Right forelimb (tissue), 1 donor: ENCODE data around the gene REX1BD.

Experiments used
- DNase-seq: peaks from one replicate; pipeline ENCODE4 v3.0.0-alpha.2; 2018

Gene REX1BD

DNA sequence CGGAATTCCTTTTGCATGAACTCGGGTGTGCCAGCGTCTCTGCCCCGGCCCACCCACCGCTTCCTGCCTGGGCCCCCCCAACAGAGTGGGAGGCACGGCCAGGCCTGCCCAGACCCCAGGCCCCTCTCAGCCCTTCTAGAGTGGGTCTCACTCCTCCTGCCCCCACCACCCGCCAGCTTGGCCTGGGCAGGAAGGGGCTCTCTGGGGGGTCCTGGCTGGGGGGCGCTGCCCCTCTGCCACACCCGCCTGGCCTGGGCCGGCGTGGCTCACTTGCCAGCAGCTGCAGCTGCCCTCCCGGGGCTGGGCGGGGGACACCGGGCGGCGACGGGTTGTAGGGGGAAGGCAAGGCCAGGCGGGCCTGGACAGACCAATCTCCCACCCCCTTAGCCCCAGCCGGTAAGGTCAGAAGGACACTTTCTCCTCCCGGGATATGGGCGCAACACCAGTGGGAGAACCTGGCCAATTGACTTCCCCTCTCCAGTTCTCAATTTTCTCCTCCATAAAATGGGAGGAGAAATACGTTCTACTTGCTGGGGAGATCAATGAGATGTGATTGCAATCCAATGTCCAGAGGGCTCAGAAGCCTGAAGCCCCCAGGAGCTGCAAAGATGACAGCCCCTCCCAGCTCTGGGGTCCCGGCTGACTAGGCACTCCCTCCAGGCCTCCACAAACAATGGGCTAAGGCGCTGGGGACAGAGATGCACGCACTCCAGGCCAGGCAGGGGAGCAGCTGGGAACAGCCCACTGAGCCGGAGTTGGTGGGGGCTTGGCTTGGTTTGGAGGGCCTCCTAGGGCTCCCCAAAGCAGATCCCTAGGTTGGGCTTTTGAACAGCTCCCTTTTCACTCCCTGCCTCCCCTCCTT, 15.6 kb downstream of the REX1BD start:
- DNase-seq, result no peak

DNA sequence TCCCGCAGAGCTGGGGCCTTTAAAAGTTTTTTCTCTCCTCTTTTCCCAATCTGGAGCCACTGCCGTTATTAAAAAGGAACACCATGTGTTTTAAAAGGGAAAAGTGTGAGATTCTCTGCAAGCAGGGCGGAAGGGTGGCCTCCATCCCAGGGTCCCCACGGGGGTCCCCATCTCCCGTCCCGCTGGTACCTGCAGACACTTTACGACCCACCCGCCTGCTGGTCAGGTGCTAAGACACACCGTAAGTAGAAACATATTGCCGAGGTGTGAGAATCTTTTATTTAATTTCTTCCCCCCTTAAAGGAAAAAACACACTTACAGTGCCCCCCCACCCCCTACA, 16.2 kb downstream of the REX1BD start:
- DNase-seq, result no peak

DNA sequence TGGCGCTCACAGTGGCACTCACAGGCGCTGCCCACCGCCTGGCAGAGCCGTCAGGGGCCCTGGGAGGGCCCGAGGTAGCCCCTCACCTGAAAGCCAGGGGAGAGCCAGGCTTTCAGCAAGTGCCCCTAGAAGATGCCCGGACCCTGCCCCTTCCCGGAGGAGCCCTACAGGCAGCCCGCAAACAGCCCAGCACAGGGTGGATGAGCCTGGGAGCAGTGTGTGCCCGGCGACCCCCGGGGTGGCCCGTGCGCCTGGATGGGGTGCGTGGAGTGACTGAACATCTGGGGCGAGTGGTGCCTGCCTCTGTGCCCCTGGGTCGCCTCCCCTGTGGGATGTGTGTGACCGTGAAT, 16.6 kb downstream of the REX1BD start:
- DNase-seq, result no peak

DNA sequence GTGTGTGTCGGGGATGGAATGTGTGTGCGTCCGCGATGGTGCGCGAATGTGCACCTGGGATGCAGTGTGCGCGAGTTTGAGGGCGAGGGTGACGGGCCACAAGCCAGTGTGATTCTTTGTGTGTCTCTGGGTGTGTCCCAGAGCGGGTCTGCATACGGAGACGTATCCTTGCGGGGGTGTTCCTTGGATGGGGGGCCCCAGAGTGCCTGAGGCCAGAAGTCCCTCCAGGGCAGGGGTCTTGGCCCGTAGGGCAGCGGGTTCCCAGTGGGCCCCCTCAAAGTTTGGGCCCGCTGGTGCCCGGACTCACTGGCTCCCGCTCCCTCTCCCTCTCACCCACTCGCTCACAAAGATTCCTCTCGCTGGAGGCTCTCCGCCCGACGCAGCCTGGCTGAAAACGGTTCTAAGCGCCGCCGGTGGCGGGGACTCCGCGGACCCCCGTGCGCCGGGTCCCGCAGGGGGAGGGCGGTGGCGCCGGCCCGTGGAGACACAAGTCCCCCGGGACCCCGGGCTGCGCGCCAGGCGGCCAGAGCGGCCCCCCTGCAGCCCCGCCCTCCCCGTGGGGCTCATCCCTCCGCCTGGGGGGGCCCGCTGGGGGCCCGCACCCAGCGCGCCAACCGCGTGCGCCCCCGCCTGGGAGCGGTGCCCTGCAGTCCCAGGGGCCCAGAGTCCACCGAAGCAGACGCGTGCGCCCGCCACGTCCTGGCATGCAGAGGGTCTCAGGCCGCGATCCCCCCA, 17.1 kb downstream of the REX1BD start:
- no peak for DNase-seq

DNA sequence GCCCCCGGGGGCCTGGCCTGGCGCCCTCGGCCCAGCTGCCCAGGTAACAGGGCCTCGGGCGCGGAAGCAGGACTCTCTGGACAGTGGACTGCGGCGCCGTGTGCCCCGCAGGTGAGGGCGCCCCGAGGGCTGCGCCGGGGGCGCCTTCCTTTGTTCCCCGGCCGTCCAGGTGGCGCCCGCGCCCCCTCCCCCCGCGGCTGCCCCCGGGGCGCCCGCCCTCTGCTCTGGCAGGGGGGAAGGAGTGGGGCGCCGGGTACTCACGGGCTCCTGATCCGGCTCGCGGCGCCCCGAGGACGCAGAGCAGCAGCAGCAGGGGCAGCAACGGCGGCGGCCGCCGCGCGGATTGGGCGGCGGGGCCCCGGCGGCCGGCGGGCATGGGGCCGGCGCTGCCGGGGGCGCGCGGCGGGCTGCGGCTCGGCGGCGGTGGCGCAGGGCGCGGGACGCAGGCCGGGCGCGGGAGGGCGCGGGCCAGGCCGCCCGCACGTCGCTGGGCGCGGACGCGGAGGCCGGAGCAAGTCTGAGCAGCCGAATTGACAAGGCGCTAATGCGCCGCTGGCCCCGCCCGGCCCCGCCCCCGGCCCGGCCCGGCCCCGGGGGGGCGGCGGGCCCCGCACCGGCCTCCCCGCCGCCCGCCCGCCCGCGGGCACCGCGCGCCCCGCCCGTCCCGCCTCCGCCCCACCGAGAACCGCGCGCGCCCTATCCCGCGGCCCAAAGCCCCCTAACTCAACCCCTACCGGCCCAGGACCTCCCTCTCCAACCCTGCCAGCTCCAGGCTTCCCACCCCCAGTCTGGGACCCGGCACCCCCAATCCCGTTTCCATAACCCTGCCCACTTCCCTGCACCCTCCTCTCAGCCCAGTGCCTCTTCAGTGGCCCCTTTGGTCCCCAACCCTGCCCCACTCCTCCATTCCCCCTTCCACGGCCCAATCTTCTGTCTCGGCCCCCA, 18.0 kb downstream of the REX1BD start, which contains the start of gene CRLF1:
TSS of gene CRLF1 (minus strand) at position 519 of the 945 bp plus-strand sequence. CDS start at position 376, 143 bp downstream.
- no peak for DNase-seq

DNA sequence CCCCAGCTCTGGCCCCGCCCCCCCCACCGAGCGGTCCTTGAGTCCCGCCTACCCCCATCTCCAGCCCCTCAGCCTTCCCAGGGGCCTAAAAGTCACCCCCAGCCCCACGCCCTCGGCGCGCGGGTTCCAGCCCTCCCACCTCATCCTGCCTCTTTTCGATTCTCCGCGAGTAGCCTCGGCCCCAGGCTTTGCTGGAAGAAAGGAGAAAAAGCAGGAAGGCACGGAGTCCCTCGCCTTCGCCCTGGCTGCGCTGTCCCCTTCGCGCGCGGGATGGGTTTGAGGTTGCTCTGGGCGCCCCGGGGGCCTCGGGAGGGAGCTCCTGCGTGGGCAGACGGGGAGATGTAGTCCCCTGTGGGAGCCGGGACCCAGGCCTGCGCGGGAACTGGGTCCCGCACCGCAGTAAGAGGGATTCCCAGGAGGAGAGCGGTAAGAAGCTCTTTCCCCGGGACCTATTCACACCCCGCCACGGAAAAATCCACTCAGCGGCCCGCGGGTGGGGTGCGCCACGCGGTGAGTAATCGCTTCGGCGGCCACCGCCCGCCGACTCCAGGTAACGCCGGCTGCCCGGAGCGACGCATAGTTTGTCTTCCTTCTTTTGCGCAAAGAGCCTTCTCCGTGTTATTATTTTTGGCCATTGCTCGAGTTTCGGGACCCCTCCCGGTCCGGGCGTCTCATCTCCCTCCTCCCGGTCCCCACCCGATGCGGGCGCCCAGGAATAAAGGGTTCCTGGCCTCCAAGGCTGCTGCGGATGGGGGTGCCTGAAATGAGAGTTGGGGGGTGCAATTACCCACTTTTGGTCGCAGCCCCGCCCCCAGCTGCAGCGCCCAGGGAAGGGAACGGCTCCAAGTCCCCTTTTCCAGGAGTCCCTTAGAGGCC, 18.9 kb downstream of the REX1BD start:
- no peak for DNase-seq

DNA sequence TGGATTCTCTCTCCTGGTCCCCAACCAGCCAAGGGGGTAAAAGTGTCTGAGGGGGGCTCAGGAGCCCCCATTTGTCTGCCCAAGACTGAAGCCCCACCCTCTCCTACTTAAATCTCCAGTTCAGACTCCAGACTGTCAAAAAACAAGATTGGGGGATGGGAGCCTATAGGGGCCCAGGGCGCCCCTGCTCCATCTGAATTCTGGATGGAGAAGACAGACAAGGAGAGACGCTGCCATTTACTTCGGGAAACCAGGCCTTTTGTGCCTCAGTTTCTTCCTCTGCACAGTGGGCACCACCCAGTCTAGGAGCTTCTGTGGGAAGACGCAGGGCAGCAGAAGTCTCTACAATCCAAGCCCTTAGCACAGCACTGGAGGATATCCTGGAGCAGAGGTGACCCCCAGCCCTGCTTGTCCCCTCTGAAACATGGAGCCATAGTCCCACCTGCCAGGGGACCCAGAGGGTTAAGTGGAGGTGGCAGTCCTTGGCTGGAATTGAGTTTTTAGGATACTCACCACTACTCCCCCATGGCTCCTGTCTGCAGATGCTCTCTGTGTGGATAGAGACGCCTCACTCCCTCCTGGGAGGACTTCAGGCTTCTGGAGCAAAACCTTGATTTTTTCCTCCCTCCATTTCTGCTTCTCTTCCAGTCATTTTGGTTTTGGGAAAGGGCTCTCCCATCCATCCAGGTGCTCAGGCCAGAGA, 19.7 kb downstream of the REX1BD start:
- DNase-seq, result no peak

DNA sequence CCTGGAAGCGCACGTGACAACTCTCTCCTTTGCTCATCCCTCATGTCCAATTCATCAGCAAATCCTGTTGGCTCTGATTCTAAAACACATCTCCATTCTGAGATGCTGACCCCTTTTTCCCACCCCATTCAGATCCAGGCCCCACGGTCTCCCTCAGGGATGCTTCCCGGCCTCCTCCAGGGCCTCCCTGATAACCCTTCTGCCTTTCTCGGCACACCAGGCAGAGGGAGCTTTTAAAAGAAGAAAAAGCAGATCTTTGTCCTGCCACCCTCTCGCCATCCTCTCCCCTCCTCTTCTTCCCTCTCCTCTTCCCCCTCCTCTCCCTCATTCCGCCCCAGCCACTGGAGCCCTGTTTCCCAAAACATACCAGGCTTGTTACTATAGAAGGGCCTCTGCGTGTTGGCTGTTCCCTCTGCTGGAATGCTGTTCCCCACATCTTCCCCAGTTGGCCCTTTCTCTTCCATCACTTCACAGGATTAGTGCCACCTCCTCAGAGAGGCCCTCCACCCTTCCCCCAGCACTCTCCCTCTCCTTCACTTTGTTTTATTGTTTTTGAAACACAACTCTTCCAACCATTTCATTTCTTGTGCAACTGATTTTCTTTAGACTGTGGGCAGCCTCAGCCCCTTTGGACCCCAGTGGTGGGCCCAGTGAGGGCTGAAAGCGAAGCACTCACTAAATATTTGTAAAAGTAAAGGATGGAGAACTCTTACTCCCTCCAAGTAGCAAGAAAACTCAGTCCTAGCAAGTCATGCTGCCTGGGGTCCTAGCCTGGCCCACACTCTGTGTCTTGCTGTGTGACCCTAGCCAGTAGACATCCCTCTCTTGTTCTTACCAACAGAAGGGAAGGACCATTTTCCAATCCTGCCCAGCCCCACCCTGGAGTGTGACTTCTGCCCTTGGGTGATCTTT, 20.5 kb downstream of the REX1BD start:
- no peak for DNase-seq

DNA sequence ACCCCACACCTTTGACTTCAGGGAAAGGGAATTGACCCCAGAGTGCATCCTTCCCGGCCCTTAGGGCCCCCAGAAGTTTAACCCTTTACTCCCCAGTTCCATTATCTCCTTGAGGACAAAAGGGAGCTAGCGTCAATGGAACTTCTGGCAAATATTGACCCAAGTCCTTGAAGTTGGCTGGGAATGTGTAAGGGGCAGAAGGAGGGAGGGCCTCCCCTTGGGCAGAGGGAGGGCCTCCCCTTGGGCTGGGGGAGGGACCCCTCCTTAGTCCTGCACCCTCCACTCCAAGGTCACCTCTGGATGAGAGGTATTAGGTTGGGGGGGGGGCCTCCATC, 21.1 kb downstream of the REX1BD start:
- no peak for DNase-seq

DNA sequence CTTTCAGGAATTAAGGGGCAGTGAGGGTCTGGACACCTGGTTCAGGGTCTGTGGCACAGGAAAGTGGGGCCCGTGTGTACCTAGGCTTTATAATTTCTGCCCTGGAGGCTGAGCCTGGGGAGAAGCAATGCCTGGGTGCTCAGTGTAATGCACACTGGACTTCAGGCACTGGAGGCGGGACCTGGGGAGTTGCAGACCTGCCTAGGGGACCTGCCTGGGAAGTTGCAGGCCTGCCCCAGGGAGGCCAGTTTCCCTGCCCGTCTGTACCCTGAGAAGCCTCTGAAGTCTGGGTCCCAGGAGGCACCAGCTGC, 21.6 kb downstream of the REX1BD start:
- DNase-seq, result no peak

DNA sequence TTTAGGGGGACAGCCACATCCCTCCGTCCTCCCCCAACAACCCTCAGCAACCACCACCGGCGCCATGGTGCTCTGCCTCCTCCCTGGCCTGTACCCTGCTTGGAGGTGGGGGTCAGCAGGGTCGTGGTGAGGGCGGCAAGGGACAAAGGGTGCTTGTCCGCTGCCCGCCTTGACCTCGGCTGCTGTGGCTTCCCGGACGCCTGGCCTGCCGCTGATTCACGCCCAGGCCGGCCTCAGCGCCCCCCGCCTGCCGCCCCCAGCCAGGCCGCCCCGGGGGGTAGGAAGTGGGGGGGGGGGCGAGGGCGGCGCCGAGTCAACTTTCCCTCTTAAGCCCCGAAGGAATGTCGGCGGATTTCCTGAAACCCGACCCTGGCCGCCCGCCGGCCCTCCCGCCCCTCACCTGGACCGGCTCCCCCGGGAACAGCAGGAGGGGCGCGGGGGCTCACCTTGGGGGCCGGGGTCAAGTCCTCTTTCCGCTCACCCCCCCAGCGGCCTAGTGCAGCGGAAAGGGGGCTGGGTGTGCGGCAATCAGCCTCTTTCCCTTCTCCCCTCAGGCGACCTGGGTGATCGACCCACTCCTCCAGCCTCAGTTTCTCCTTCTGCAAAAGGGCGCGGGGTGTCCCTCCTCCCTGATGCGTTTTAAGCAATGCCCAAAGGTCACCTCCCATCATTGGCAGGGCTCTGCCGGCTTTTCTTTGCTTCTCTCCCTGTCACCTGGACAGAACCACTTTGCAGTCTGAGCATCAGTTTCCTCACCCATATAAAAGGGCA, 22.1 kb downstream of the REX1BD start:
- no peak for DNase-seq

DNA sequence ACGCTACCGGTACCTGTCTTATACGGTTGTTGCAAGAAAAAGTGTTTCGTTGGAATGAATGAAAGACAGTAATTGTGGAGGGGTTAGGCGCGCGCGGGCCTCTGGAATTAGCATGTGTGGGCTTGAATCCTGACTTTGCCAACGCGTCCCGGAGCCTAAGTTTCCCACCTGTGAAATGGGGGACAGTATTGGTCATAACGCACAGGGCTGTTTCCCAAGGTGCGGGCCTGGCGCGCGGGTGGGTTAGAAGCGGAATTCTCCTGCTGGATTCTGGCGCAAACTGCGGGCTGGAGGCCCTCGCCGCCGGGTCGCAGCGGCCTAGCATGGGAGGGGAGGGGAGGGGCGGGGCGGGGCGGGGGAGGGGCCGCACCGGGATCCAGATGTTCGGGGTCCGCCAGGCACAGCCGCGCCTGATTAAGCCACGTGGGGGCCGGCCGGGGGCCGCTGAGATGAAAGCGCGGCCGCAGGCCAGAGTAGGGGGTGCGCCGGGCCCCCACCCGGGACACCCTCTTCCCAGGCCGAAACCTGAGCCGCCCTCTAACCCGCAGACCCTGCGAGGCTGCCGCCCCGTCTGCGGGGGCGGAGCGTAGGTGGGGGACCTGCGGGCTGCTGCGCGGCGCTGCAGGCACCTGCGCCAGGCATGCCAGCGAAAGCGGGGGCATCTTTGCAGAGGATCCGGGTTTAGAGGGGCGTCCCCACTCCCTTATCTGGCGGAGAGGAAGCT, 22.9 kb downstream of the REX1BD start:
- no peak for DNase-seq

DNA sequence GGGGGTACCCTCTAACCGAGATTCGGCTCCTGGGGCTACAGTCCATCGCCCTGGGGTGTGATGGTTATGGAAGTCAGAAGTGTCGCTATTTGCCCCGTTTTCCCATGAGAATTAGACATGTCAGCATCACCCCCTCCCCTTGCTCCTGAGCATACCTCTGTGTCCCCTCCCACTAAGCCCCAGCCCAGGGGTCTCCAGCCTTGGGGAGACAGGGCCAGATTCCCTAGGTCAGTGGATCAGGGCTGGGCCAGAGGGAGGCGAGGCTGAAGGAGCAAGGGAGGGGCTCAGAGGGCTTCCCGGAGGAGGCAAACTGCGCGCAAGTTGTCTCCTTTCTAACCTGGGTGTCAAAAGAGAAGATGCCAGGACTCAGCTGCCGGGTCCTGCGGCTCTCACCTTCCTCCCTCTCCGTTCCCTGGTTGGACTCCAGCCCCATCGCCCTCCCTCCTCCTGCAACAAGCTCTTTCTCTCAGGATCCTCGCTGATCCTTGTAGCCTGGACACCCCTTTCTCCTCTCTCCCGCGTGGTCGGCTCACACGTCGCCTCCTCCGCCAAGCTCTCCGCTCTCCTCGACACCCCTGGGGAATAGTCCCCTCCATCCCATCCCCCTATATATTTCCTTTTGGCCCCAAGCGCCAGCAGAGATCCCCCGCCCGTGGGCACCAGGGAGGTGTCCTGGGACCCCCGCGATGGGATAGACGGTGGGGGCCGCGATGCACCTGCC, 23.6 kb downstream of the REX1BD start:
- DNase-seq, result no peak

DNA sequence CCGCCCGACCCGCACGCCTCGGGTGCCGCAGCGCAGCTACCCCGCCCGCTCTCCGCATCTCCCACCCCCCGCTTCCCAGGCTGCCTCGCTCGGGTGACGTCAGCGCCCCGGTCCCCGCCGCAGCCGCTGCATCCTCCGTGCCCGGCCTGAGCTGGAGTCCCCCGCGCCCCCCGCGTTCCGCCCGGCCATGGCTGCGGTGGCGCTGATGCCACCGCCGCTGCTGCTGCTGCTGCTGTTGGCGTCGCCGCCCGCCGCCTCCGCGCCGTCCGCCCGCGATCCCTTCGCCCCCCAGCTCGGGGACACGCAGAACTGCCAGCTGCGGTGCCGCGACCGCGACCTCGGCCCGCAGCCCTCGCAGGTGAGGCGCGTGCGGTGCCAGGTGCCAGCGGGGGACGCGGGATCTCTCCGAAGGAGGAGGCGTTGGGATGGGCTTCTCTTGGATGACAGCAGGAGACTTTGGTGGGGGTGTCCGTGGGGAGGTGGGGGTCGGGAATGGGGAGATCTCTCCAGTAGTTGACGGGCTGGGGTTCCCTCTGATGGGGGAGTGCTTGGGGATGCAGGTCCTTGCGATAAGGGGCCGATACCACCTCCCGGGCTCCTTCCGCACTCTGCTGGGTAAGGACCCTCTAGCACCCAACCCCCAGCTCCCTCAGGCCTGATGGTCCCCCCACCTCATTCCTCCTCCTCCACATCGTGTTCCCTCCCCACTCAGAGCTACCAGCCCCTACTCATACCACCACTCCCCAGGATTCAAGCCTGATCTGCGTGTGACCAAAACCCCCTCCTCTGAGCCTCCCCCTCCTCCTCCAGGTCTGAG, 24.4 kb downstream of the REX1BD start, which contains the start of gene TMEM59L:
TSS of gene TMEM59L (plus strand) at position 99 of the 817 bp plus-strand sequence. CDS start at position 188, 89 bp downstream.
- DNase-seq, result no peak

DNA sequence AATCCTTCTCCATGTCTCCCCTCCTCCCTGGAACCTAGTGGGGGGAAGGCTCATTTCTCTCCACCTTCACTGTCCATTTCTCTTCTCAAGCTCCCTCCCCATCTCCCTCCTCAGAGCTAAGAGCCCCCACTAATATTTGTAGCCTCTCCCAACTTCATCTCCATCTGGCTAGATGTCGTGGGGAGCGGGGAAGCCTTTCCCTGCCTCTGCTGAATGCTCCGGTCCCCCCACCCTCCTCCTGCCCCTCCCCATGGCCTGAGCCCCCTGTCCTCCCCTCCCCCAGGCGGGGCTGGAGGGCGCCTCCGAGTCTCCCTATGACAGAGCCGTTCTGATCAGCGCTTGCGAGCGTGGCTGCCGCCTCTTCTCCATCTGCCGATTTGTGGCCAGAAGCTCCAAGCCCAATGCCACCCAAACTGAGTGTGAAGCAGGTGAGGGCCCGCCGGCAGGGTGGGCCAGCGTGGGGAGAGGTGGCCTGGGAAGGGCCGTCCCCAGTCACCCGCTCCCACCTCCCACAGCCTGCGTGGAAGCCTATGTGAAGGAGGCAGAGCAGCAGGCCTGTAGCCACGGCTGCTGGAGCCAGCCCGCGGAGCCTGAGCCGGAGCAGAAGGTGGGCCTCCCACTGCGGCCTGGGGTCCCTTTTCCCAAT, 25.1 kb downstream of the REX1BD start:
- no peak for DNase-seq

DNA sequence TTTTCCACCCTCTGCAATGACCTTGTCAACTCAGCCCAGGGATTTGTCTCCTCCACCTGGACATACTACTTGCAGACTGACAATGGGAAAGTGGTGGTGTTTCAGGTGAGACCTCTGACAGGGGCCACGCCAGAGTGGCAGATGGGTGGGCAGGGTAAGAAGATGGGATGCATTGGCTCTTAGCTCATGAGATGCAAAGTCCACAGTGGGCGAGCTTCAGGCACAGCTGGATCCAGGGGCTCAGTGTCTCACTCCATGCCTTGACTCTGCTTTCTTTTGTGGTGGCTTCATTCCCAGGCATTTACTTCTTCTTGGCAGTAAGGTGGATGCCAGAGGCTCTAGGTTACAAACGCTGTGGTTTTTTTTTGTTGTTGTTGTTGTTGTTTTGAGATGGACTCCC, 27.4 kb downstream of the REX1BD start:
- no peak for DNase-seq

DNA sequence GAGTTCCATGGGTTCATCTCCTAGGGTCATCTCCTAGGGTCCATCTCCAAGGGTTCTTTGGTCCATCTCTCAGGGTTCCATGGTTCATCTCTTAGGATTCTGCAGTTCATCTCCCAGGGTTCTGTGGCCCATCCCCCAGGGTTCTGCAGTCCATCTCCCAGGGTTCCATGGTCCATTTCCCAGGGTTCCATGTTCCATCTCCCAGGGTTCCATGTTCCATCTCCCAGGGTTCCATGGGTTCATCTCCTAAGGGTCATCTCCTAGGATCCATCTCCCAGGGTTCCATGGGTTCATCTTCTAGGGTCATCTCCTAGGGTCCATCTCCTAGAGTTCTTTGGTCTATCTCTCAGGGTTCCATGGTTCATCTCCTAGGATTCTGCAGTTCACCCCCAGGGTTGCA, 29.0 kb downstream of the REX1BD start:
- DNase-seq, result no peak
